Nephron progenitor cell (in vitro differentiated cells): Measurements from ENCODE around the gene FFAR1.

Source experiments
- DNase-seq: peaks from one replicate; pipeline ENCODE4 v3.0.0; 2021
- H3K27ac Mint-ChIP-seq: 2 replicates; pipeline ENCODE4 v1.8.0; 2021; ENCODE audit warnings: mild to moderate bottlenecking, moderate library complexity, mixed read lengths
- H3K27me3 Mint-ChIP-seq: 2 replicates; pipeline ENCODE4 v1.8.0; 2021; ENCODE audit warnings: mild to moderate bottlenecking, low read depth, mixed read lengths; ENCODE audit not compliant: poor library complexity
- H3K36me3 Mint-ChIP-seq: 2 replicates; pipeline ENCODE4 v1.8.0; 2021; ENCODE audit warnings: low read depth, mixed read lengths
- H3K4me1 Mint-ChIP-seq: 2 replicates; pipeline ENCODE4 v1.8.0; 2021; ENCODE audit warnings: mixed read lengths
- H3K4me3 Mint-ChIP-seq: 2 replicates; pipeline ENCODE4 v1.8.0; 2021; ENCODE audit warnings: mild to moderate bottlenecking, moderate library complexity, mixed read lengths
- H3K9me3 Mint-ChIP-seq: 2 replicates; pipeline ENCODE4 v1.8.0; 2021; ENCODE audit warnings: mild to moderate bottlenecking, moderate library complexity, mixed read lengths
- TF ChIP-seq, protein P1 (sequence below): fragments of 200-600 bp; sonication (generic); IDR thresholded peaks from 2 replicates; pipeline ENCODE4 v1.5.0; 2021; ENCODE audit warnings: antibody characterized with exemption

The FFAR1 gene, protein sequence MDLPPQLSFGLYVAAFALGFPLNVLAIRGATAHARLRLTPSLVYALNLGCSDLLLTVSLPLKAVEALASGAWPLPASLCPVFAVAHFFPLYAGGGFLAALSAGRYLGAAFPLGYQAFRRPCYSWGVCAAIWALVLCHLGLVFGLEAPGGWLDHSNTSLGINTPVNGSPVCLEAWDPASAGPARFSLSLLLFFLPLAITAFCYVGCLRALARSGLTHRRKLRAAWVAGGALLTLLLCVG (N-terminal part only)

GRCh38 chr19:35347171-35347929 is at the start of gene FFAR1:
TSS of gene FFAR1 (plus strand) at chr19:35347902. CDS start at chr19:35351552, 3,650 bp downstream.
- H3K9me3 Mint-ChIP-seq = no peaks in the 10 kb centered on the region
- peak within 1 kb of the TSS; percentile 77 for H3K27ac Mint-ChIP-seq
- H3K27me3 Mint-ChIP-seq = peaks cover 47% of the 10 kb centered on the region
- peaks cover 65% of the 10 kb centered on the region for H3K4me1 Mint-ChIP-seq
- no peak within 1 kb of the TSS for H3K4me3 Mint-ChIP-seq
- TF ChIP-seq, protein P1, sequence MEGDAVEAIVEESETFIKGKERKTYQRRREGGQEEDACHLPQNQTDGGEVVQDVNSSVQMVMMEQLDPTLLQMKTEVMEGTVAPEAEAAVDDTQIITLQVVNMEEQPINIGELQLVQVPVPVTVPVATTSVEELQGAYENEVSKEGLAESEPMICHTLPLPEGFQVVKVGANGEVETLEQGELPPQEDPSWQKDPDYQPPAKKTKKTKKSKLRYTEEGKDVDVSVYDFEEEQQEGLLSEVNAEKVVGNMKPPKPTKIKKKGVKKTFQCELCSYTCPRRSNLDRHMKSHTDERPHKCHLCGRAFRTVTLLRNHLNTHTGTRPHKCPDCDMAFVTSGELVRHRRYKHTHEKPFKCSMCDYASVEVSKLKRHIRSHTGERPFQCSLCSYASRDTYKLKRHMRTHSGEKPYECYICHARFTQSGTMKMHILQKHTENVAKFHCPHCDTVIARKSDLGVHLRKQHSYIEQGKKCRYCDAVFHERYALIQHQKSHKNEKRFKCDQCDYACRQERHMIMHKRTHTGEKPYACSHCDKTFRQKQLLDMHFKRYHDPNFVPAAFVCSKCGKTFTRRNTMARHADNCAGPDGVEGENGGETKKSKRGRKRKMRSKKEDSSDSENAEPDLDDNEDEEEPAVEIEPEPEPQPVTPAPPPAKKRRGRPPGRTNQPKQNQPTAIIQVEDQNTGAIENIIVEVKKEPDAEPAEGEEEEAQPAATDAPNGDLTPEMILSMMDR = no peak
- DNase-seq = no peak
- no peaks in the 10 kb centered on the region for H3K36me3 Mint-ChIP-seq

GRCh38 chr19:35297922-35298321 is 49.8 kb upstream of the FFAR1 start:
- Mint-ChIP-seq H3K36me3 (no peaks in the 10 kb centered on the region), H3K4me3 (no peak overlapping the region), H3K27me3 (peaks cover 8% of the 10 kb centered on the region), H3K4me1 (peaks cover 7% of the 10 kb centered on the region), H3K9me3 (no peaks in the 10 kb centered on the region), H3K27ac (no peak overlapping the region)
- TF ChIP-seq, protein P1 = no peak
- no peak for DNase-seq

- H3K4me1 Mint-ChIP-seq = peaks cover 7% of the 10 kb centered on the region
- H3K36me3 Mint-ChIP-seq = no peaks in the 10 kb centered on the region
- H3K27ac Mint-ChIP-seq = no peak overlapping the region
- DNase-seq = no peak
- H3K27me3 Mint-ChIP-seq = peaks cover 7% of the 10 kb centered on the region
- H3K9me3 Mint-ChIP-seq = no peaks in the 10 kb centered on the region
- TF ChIP-seq, protein P1 = no peak
- no peak overlapping the region for H3K4me3 Mint-ChIP-seq
Observed at GRCh38 chr19:35298561-35298972, 49.1 kb upstream of the FFAR1 start.

GRCh38 chr19:35299523-35300338 is 48.0 kb upstream of the FFAR1 start:
- H3K4me3 Mint-ChIP-seq = no peak overlapping the region

DNA sequence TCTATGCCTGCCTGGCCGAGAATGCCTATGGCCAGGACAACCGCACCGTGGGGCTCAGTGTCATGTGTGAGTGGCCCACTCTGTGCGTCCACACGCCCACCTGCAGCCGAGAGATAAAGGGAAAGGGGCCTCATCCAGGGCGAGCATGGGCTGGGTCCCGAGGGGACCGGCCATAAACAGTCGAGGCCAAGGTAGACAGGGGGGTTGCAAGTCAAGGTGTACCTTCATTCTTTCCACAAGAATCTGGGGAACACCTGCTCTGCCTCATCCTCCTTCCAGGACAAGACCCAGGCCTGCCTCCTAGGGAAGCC is 47.4 kb upstream of the FFAR1 start:
- H3K4me1 Mint-ChIP-seq = peaks cover 12% of the 10 kb centered on the region
- no peak overlapping the region for H3K27ac Mint-ChIP-seq
- peaks cover 3% of the 10 kb centered on the region for H3K27me3 Mint-ChIP-seq
- no peaks in the 10 kb centered on the region for H3K36me3 Mint-ChIP-seq
- no peak overlapping the region for H3K4me3 Mint-ChIP-seq
- no peak for DNase-seq
- TF ChIP-seq, protein P1 = no peak
- H3K9me3 Mint-ChIP-seq = no peaks in the 10 kb centered on the region

More at GRCh38 chr19:35299523-35300338, 48.0 kb upstream of the FFAR1 start:
- DNase-seq = peak; percentile 45
- Mint-ChIP-seq H3K27ac (no peak overlapping the region), H3K9me3 (no peaks in the 10 kb centered on the region), H3K4me1 (peaks cover 8% of the 10 kb centered on the region), H3K27me3 (peaks cover 3% of the 10 kb centered on the region), H3K36me3 (no peaks in the 10 kb centered on the region)
- TF ChIP-seq, protein P1 = no peak
